Neuron (in vitro differentiated cells): ENCODE data around the gene ADRM1.

ENCODE experiments used
- H2AFZ ChIP-seq: one replicate; pipeline ENCODE4 v1.6.1; 2013; ENCODE audit warnings: low read depth, mild to moderate bottlenecking, inconsistent platforms, low read length, moderate library complexity
- H3K27me3 ChIP-seq: one replicate; pipeline ENCODE4 v1.6.1; 2013; ENCODE audit warnings: low read length; ENCODE audit not compliant: insufficient read depth
- H3K36me3 ChIP-seq: one replicate; pipeline ENCODE4 v1.6.1; 2013; ENCODE audit warnings: low read length; ENCODE audit not compliant: insufficient read depth
- H3K4me1 ChIP-seq: one replicate; pipeline ENCODE4 v1.6.1; 2013; ENCODE audit warnings: low read length; ENCODE audit not compliant: insufficient read depth
- H3K4me3 ChIP-seq: 2 replicates; pipeline ENCODE4 v1.5.1; 2013; ENCODE audit warnings: mild to moderate bottlenecking, low read length, moderate library complexity
- H3K9me3 ChIP-seq: one replicate; pipeline ENCODE4 v1.6.1; 2013; ENCODE audit warnings: low read length

The ADRM1 gene

GRCh38 chr20:62302341-62303061 is at the start of gene ADRM1:
Gene ADRM1 (plus strand): TSS chr20:62302997. CDS start chr20:62303569, 572 bp downstream.
- peaks cover 38% of the 10 kb centered on the region for H3K36me3 ChIP-seq
- peak within 1 kb of the TSS; percentile 91 for H3K4me3 ChIP-seq
- no peaks in the 10 kb centered on the region for H3K27me3 ChIP-seq

GRCh38 chr20:62253398-62253797 is 49.4 kb upstream of the ADRM1 start:
- Histone ChIP-seq H3K36me3 (peaks cover 18% of the 10 kb centered on the region), H3K9me3 (peaks cover 9% of the 10 kb centered on the region), H3K27me3 (no peaks in the 10 kb centered on the region), H2AFZ (no peak overlapping the region), H3K4me3 (no peak overlapping the region), H3K4me1 (no peaks in the 10 kb centered on the region)

More at GRCh38 chr20:62302341-62303061, at the start of gene ADRM1:
- no peaks in the 10 kb centered on the region for H3K9me3 ChIP-seq
- H2AFZ ChIP-seq: peak within 1 kb of the TSS; percentile 33
- peaks cover 17% of the 10 kb centered on the region for H3K4me1 ChIP-seq

GRCh38 chr20:62254021-62254724 is 48.6 kb upstream of the ADRM1 start:
- Histone ChIP-seq H3K27me3 (no peaks in the 10 kb centered on the region), H3K4me1 (no peaks in the 10 kb centered on the region), H3K9me3 (peaks cover 9% of the 10 kb centered on the region), H2AFZ (no peak overlapping the region), H3K4me3 (no peak overlapping the region), H3K36me3 (peaks cover 22% of the 10 kb centered on the region)

GRCh38 chr20:62255976-62256375 is 46.8 kb upstream of the ADRM1 start:
- Histone ChIP-seq H3K27me3 (no peaks in the 10 kb centered on the region), H3K4me1 (no peaks in the 10 kb centered on the region), H3K9me3 (peaks cover 9% of the 10 kb centered on the region), H3K36me3 (peaks cover 38% of the 10 kb centered on the region), H2AFZ (no peak overlapping the region), H3K4me3 (no peak overlapping the region)

- no peak overlapping the region for H2AFZ ChIP-seq
- H3K4me3 ChIP-seq: no peak overlapping the region
- H3K36me3 ChIP-seq: peaks cover 62% of the 10 kb centered on the region
- peaks cover 9% of the 10 kb centered on the region for H3K9me3 ChIP-seq
- no peaks in the 10 kb centered on the region for H3K27me3 ChIP-seq
- H3K4me1 ChIP-seq: no peaks in the 10 kb centered on the region
Observed at GRCh38 chr20:62258499-62259293, 44.1 kb upstream of the ADRM1 start.

- peaks cover 63% of the 10 kb centered on the region for H3K36me3 ChIP-seq
Observed at GRCh38 chr20:62259294-62259565, 43.6 kb upstream of the ADRM1 start.

GRCh38 chr20:62262064-62262463 is 40.7 kb upstream of the ADRM1 start:
- no peaks in the 10 kb centered on the region for H3K4me1 ChIP-seq
- H3K4me3 ChIP-seq: no peak overlapping the region
- peaks cover 15% of the 10 kb centered on the region for H3K9me3 ChIP-seq
- H3K36me3 ChIP-seq: peaks cover 75% of the 10 kb centered on the region
- no peak overlapping the region for H2AFZ ChIP-seq
- no peaks in the 10 kb centered on the region for H3K27me3 ChIP-seq

More at GRCh38 chr20:62259294-62259565, 43.6 kb upstream of the ADRM1 start:
- H3K9me3 ChIP-seq: peaks cover 10% of the 10 kb centered on the region
- H3K4me3 ChIP-seq: no peak overlapping the region
- H3K4me1 ChIP-seq: no peaks in the 10 kb centered on the region
- H2AFZ ChIP-seq: no peak overlapping the region
- no peaks in the 10 kb centered on the region for H3K27me3 ChIP-seq

- H3K36me3 ChIP-seq: peaks cover 70% of the 10 kb centered on the region
Observed at GRCh38 chr20:62263396-62263795, 39.4 kb upstream of the ADRM1 start.

GRCh38 chr20:62265365-62265764 is 37.4 kb upstream of the ADRM1 start:
- Histone ChIP-seq H3K4me3 (no peak overlapping the region), H3K36me3 (peaks cover 54% of the 10 kb centered on the region), H2AFZ (no peak overlapping the region), H3K27me3 (no peaks in the 10 kb centered on the region), H3K4me1 (no peaks in the 10 kb centered on the region), H3K9me3 (peaks cover 15% of the 10 kb centered on the region)

More at GRCh38 chr20:62263396-62263795, 39.4 kb upstream of the ADRM1 start:
- Histone ChIP-seq H3K4me1 (no peaks in the 10 kb centered on the region), H3K4me3 (no peak overlapping the region), H3K9me3 (peaks cover 15% of the 10 kb centered on the region), H2AFZ (no peak overlapping the region), H3K27me3 (no peaks in the 10 kb centered on the region)

- peaks cover 47% of the 10 kb centered on the region for H3K36me3 ChIP-seq
- no peak overlapping the region for H2AFZ ChIP-seq
- H3K4me3 ChIP-seq: no peak overlapping the region
- H3K4me1 ChIP-seq: no peaks in the 10 kb centered on the region
- peaks cover 15% of the 10 kb centered on the region for H3K9me3 ChIP-seq
- H3K27me3 ChIP-seq: no peaks in the 10 kb centered on the region
Observed at GRCh38 chr20:62266340-62266739, 36.5 kb upstream of the ADRM1 start.

- Histone ChIP-seq H3K9me3 (peaks cover 15% of the 10 kb centered on the region), H3K4me3 (no peak overlapping the region), H3K36me3 (peaks cover 44% of the 10 kb centered on the region), H3K4me1 (no peaks in the 10 kb centered on the region), H3K27me3 (no peaks in the 10 kb centered on the region), H2AFZ (no peak overlapping the region)
Observed at GRCh38 chr20:62266851-62267250, 35.9 kb upstream of the ADRM1 start.

- Histone ChIP-seq H3K4me3 (no peak overlapping the region), H3K36me3 (peaks cover 44% of the 10 kb centered on the region), H3K9me3 (peaks cover 15% of the 10 kb centered on the region), H3K27me3 (no peaks in the 10 kb centered on the region), H2AFZ (no peak overlapping the region), H3K4me1 (no peaks in the 10 kb centered on the region)
Observed at GRCh38 chr20:62267543-62267942, 35.3 kb upstream of the ADRM1 start.
